PC-9 (cell line): ENCODE results near the gene DIRAS1.

Experiments used
- EZH2 ChIP-seq: fragments of 200-600 bp; sonication (generic); IDR thresholded peaks from 2 replicates; pipeline ENCODE4 v1.8.0; 2017; ENCODE audit warnings: antibody characterized with exemption, low read depth
- TF ChIP-seq, protein P1 (sequence below): fragments of 200-600 bp; sonication (generic); conservative IDR thresholded peaks from 2 replicates; pipeline ENCODE4 v1.6.1; 2017; ENCODE audit warnings: mixed run types, antibody characterized with exemption, mild to moderate bottlenecking, moderate library complexity

DNA sequence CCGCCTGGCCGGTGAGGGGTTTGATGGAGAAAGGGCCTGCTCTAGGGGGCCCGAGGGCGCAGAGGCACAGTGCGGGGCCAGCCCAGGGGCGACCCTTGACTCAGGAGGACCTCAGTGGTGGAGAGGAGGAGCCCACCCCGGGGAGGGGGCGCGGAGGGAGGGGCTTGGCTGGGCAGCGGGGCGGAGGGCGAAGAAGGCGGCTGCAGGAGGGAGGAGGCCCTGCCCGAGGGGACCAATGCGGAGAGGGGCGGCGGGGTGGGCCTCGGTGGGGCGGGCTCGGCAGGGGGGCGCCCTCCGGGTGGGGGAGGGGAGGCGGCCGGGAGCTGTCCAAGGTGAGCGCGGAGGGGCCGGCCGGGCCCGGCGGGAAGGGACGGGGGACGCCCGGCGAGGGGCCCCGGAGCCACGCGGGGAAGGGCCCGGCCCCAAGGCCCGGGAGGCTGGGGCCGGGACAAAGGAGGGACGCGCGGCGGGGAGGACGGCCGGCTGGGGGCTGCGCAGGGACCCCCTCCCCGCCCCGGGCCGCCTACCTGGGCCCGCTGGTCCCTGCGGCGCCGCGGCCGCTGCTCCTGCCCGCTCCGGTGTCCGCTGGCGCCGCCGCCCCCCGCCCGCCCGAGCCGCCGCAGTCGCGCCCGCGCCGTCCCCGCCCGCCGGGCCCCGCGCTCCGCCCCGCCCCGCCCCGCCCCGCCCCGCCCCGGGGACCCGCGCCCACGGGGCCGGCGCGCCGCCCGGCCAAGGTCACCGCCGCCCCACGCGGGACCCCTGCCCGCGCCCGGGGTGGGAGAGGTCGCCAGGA, at the start of gene DIRAS1:
- TF ChIP-seq, protein P1, sequence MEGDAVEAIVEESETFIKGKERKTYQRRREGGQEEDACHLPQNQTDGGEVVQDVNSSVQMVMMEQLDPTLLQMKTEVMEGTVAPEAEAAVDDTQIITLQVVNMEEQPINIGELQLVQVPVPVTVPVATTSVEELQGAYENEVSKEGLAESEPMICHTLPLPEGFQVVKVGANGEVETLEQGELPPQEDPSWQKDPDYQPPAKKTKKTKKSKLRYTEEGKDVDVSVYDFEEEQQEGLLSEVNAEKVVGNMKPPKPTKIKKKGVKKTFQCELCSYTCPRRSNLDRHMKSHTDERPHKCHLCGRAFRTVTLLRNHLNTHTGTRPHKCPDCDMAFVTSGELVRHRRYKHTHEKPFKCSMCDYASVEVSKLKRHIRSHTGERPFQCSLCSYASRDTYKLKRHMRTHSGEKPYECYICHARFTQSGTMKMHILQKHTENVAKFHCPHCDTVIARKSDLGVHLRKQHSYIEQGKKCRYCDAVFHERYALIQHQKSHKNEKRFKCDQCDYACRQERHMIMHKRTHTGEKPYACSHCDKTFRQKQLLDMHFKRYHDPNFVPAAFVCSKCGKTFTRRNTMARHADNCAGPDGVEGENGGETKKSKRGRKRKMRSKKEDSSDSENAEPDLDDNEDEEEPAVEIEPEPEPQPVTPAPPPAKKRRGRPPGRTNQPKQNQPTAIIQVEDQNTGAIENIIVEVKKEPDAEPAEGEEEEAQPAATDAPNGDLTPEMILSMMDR: no peak
- no peak for TF ChIP-seq EZH2
